ENCODE results near the gene SLC25A39. TPM values are rescaled to one million over a fixed set of nuclear protein-coding genes. Genes with fewer than 3 reads are reported as not detected.
A peak's percentile ranks its signal among the peaks of the same experiment; 100 is the strongest.

Gene SLC25A39
- total RNA-seq, 2 donors from 2014 or later, result 63.2 to 74.6 TPM

- no peaks in the 10 kb centered on the region for H3K9me3 ChIP-seq
- DNase-seq (ENCODE audit: low spot score) (no peak), ATAC-seq (ENCODE audit: insufficient number of reproducible peaks, low FRiP score, low read depth) (no peak)
- no peak overlapping the region for H3K4me3 ChIP-seq
- H3K4me1 ChIP-seq (ENCODE audit: control insufficient read depth in 1 of 2, low read depth in 2 of 2), result no peaks in the 10 kb centered on the region
- H3K36me3 ChIP-seq, result peaks cover 14% of the 10 kb centered on the region
- no peaks in the 10 kb centered on the region for H3K27me3 ChIP-seq (replicated peaks; ENCODE audit: insufficient read depth)
- TF ChIP-seq CTCF (IDR thresholded peaks at IDR 0.05), result no peak
- H3K27ac ChIP-seq, result no peak overlapping the region
Observed at GRCh38 chr17:44356241-44356640, 31.6 kb upstream of the SLC25A39 start.

- Histone ChIP-seq H3K9me3 (no peaks in the 10 kb centered on the region), H3K36me3 (peaks cover 19% of the 10 kb centered on the region), H3K27ac (no peak overlapping the region), H3K4me3 (no peak overlapping the region), H3K4me1 (ENCODE audit: control insufficient read depth in 1 of 2, low read depth in 2 of 2) (no peaks in the 10 kb centered on the region), H3K27me3 (replicated peaks; ENCODE audit: insufficient read depth) (no peaks in the 10 kb centered on the region)
- no peak for TF ChIP-seq CTCF (IDR thresholded peaks at IDR 0.05)
- ATAC-seq (ENCODE audit: insufficient number of reproducible peaks, low FRiP score, low read depth), result no peak
- no peak for DNase-seq (ENCODE audit: low spot score)
Observed at GRCh38 chr17:44355642-44356099, 31.0 kb upstream of the SLC25A39 start.

GRCh38 chr17:44354582-44355561 lies 30.2 kb upstream of the SLC25A39 start:
- no peak for DNase-seq (ENCODE audit: low spot score)
- ATAC-seq (ENCODE audit: insufficient number of reproducible peaks, low FRiP score, low read depth), result no peak
- TF ChIP-seq CTCF (IDR thresholded peaks at IDR 0.05), result no peak
- Histone ChIP-seq H3K27me3 (replicated peaks; ENCODE audit: insufficient read depth) (no peaks in the 10 kb centered on the region), H3K9me3 (no peaks in the 10 kb centered on the region), H3K36me3 (peaks cover 19% of the 10 kb centered on the region), H3K4me1 (ENCODE audit: control insufficient read depth in 1 of 2, low read depth in 2 of 2) (no peaks in the 10 kb centered on the region), H3K4me3 (no peak overlapping the region), H3K27ac (no peak overlapping the region)

- ATAC-seq (ENCODE audit: insufficient number of reproducible peaks, low FRiP score, low read depth) (no peak), DNase-seq (ENCODE audit: low spot score) (no peak)
- Histone ChIP-seq H3K4me3 (peak overlapping the region; percentile 50), H3K27ac (no peak overlapping the region), H3K36me3 (peaks cover 22% of the 10 kb centered on the region), H3K27me3 (replicated peaks; ENCODE audit: insufficient read depth) (no peaks in the 10 kb centered on the region), H3K4me1 (ENCODE audit: control insufficient read depth in 1 of 2, low read depth in 2 of 2) (no peaks in the 10 kb centered on the region), H3K9me3 (no peaks in the 10 kb centered on the region)
- no peak for TF ChIP-seq CTCF (IDR thresholded peaks at IDR 0.05)
Observed at GRCh38 chr17:44353672-44354331, 29.2 kb upstream of the SLC25A39 start.
